Neural cell (in vitro differentiated cells): Measurements from ENCODE around the gene COPB2.

ENCODE experiments used
- CTCF ChIP-seq: fragments of 450-650 bp; IDR thresholded peaks from 2 replicates; pipeline ENCODE4 v1.5.1; 2014; ENCODE audit warnings: antibody characterized with exemption, mild to moderate bottlenecking, moderate library complexity; ENCODE audit not compliant: poor library complexity, severe bottlenecking
- EP300 ChIP-seq: fragments of 450-650 bp; conservative IDR thresholded peaks from 2 replicates; pipeline ENCODE4 v1.6.1; 2014; ENCODE audit warnings: antibody characterized with exemption, mild to moderate bottlenecking, moderate library complexity; ENCODE audit not compliant: poor library complexity, severe bottlenecking
- EZH2 ChIP-seq: fragments of 200-600, 300-800 bp; shearing (Covaris generic), sonication (generic); IDR thresholded peaks from 2 replicates; pipeline ENCODE4 v1.6.1; 2014; ENCODE audit warnings: antibody characterized with exemption, low read length, borderline replicate concordance, mild to moderate bottlenecking; ENCODE audit not compliant: insufficient read depth, poor library complexity, severe bottlenecking
- MXI1 ChIP-seq: fragments of 450-650 bp; conservative IDR thresholded peaks from 2 replicates; pipeline ENCODE4 v1.6.1; 2014; ENCODE audit warnings: antibody characterized with exemption, mild to moderate bottlenecking; ENCODE audit not compliant: poor library complexity, severe bottlenecking
- POLR2AphosphoS5 ChIP-seq: IDR thresholded peaks from 2 replicates; pipeline ENCODE4 v1.6.1; 2012
- RAD21 ChIP-seq: fragments of 450-650 bp; conservative IDR thresholded peaks from 2 replicates; pipeline ENCODE4 v1.6.1; 2014; ENCODE audit warnings: antibody characterized with exemption, mild to moderate bottlenecking, moderate library complexity
- SMC3 ChIP-seq: fragments of 450-650 bp; conservative IDR thresholded peaks from 2 replicates; pipeline ENCODE4 v1.6.1; 2014; ENCODE audit warnings: antibody characterized with exemption, mild to moderate bottlenecking, moderate library complexity; ENCODE audit not compliant: poor library complexity
- TAF1 ChIP-seq: IDR thresholded peaks from 2 replicates; pipeline ENCODE4 v1.6.1; 2012; ENCODE audit warnings: low read depth
- TF ChIP-seq, protein P1 (sequence below): IDR thresholded peaks from 2 replicates; pipeline ENCODE4 v1.6.1; 2012; ENCODE audit warnings: borderline replicate concordance

GRCh38 chr3:139328356-139328755 is 61.1 kb downstream of the COPB2 start:
- TF ChIP-seq CTCF: no peak
- no peak for TF ChIP-seq EZH2
- TF ChIP-seq TAF1: no peak
- TF ChIP-seq POLR2AphosphoS5: no peak
- TF ChIP-seq EP300: no peak
- TF ChIP-seq MXI1: no peak
- TF ChIP-seq, protein P1, sequence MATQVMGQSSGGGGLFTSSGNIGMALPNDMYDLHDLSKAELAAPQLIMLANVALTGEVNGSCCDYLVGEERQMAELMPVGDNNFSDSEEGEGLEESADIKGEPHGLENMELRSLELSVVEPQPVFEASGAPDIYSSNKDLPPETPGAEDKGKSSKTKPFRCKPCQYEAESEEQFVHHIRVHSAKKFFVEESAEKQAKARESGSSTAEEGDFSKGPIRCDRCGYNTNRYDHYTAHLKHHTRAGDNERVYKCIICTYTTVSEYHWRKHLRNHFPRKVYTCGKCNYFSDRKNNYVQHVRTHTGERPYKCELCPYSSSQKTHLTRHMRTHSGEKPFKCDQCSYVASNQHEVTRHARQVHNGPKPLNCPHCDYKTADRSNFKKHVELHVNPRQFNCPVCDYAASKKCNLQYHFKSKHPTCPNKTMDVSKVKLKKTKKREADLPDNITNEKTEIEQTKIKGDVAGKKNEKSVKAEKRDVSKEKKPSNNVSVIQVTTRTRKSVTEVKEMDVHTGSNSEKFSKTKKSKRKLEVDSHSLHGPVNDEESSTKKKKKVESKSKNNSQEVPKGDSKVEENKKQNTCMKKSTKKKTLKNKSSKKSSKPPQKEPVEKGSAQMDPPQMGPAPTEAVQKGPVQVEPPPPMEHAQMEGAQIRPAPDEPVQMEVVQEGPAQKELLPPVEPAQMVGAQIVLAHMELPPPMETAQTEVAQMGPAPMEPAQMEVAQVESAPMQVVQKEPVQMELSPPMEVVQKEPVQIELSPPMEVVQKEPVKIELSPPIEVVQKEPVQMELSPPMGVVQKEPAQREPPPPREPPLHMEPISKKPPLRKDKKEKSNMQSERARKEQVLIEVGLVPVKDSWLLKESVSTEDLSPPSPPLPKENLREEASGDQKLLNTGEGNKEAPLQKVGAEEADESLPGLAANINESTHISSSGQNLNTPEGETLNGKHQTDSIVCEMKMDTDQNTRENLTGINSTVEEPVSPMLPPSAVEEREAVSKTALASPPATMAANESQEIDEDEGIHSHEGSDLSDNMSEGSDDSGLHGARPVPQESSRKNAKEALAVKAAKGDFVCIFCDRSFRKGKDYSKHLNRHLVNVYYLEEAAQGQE: no peak
- no peak for TF ChIP-seq SMC3
- TF ChIP-seq RAD21: no peak
